ENCODE measurements around the gene ABCC1. TPM values are rescaled to one million over a fixed set of nuclear protein-coding genes. Genes with fewer than 3 reads are reported as not detected.

ABCC1 gene
- total and polyA plus RNA-seq, 2 of the 4 experiments (the other 2 are of a cell fraction): 39.4 to 66.0 TPM

DNA sequence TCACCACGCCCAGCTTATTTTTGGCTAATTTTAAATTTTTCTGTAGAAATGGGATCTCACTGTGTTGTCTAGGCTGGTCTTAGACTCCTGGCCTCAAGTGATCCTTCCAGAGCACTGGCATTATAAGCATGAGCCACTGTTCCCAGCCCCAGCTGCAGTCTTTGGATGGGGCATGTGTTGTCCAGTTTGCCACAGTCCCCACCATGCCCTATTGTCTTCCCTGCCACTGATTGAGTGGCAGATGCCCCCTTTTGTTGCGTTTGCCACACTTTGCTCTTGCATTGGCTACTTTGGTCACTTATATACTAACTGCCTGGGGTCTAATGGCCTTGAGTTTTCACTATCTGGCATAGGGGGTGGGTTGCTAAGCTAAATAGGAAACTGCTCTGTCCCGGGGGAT, 60.8 kb downstream of the ABCC1 start:
- Histone ChIP-seq H3K36me3 (ENCODE audit: control insufficient read depth, insufficient read depth, low read length) (peaks cover 58% of the 10 kb centered on the region), H3K9me3 (ENCODE audit: control insufficient read depth, insufficient read depth, low read length) (no peaks in the 10 kb centered on the region), H3K9me1 (ENCODE audit: insufficient read depth, low read length) (peaks cover 30% of the 10 kb centered on the region), H4K5ac (ENCODE audit: low read depth, low read length) (no peak overlapping the region), H2BK120ac (ENCODE audit: low read depth, low read length) (no peak overlapping the region), H3K56ac (ENCODE audit: extremely low read depth, insufficient read depth, low read length) (no peak overlapping the region), H2BK5ac (ENCODE audit: low read depth, low read length, poor library complexity, severe bottlenecking) (peak overlapping the region; percentile 18), H3K4me3 (ENCODE audit: insufficient read depth, low read depth, low read length) (no peak overlapping the region), H2AK5ac (ENCODE audit: low read depth, low read length) (no peak overlapping the region; the same call in 1 of the 2 replicates), H3K27me3 (ENCODE audit: control insufficient read depth, insufficient read depth, low read length) (no peaks in the 10 kb centered on the region), H2BK15ac (ENCODE audit: low read depth, low read length) (no peak overlapping the region), H3K23ac (ENCODE audit: low read depth, low read length) (no peak overlapping the region), H4K8ac (ENCODE audit: low read depth in 2 of 2, low read length in 2 of 2) (no peak overlapping the region), H3K18ac (ENCODE audit: low read depth, low read length) (no peak overlapping the region), H2AK9ac (replicated peaks; ENCODE audit: low read depth, low read length, poor library complexity) (no peak overlapping the region), H3K79me1 (ENCODE audit: low read depth in 1 of 2, low read length in 2 of 2) (peaks cover 51 to 93% of the 10 kb centered on the region in 2 experiments), H2AFZ (replicated peaks; ENCODE audit: low read length, poor library complexity) (no peak overlapping the region), H3K14ac (replicated peaks; ENCODE audit: low read depth, low read length) (no peak overlapping the region), H3K4me2 (ENCODE audit: low read depth, low read length) (no peak overlapping the region), H3K9ac (ENCODE audit: low read depth, low read length) (no peak overlapping the region), H2BK20ac (ENCODE audit: low read depth, low read length) (no peak overlapping the region), H3K27ac (ENCODE audit: insufficient read depth, low read length) (peak overlapping the region; percentile 30; the same call in 1 of the 2 replicates), H3K4ac (ENCODE audit: low read depth, low read length) (peak overlapping the region; percentile 21; the same call in 1 of the 2 replicates), H4K91ac (ENCODE audit: insufficient read depth, low read depth, low read length) (no peak overlapping the region; the same call in 1 of the 2 replicates), H4K20me1 (ENCODE audit: insufficient read depth, low read length) (0 out of 2 replicates have a peak, but pooled peaks cover 4% of the 10 kb centered on the region), H3K4me1 (ENCODE audit: control insufficient read depth, insufficient read depth, low read length) (peaks cover 24% of the 10 kb centered on the region)
- dilution Hi-C loops (cut with HindIII; ENCODE audit: low sequenced_read_pairs, unreplicated experiment) (no loop called here), intact Hi-C loops (cut with micrococcal nuclease) (no loop called here), in situ Hi-C loops (cut with MboI; ENCODE audit: low sequenced_read_pairs) (loop anchor here (25.0 kb wide), 1 partner anchor 123 kb away; the partner anchor contains the start of gene CEP20)
- POLR2A ChIA-PET (ENCODE audit: unreplicated experiment): interaction anchor here (0.6 kb wide), 1 partner anchor 185 kb away, joined by 4 read pairs; no protein-coding TSS in a partner anchor
- ATAC-seq (ENCODE audit: low read depth) (no peak), DNase-seq (no peak)
- CTCF ChIA-PET: no interaction called here
- TF ChIP-seq, protein P1, sequence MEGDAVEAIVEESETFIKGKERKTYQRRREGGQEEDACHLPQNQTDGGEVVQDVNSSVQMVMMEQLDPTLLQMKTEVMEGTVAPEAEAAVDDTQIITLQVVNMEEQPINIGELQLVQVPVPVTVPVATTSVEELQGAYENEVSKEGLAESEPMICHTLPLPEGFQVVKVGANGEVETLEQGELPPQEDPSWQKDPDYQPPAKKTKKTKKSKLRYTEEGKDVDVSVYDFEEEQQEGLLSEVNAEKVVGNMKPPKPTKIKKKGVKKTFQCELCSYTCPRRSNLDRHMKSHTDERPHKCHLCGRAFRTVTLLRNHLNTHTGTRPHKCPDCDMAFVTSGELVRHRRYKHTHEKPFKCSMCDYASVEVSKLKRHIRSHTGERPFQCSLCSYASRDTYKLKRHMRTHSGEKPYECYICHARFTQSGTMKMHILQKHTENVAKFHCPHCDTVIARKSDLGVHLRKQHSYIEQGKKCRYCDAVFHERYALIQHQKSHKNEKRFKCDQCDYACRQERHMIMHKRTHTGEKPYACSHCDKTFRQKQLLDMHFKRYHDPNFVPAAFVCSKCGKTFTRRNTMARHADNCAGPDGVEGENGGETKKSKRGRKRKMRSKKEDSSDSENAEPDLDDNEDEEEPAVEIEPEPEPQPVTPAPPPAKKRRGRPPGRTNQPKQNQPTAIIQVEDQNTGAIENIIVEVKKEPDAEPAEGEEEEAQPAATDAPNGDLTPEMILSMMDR (conservative IDR thresholded peaks at IDR 0.05; ENCODE audit: low read depth, low read length): no peak
- TF ChIP-seq RFX5 (IDR thresholded peaks at IDR 0.05; ENCODE audit: low read depth, low read length) (no peak), CEBPB (IDR thresholded peaks at IDR 0.05; ENCODE audit: low read depth, low read length) (no peak), POLR2A (IDR thresholded peaks at IDR 0.05; ENCODE audit: low read depth, low read length) (no peak), FOS (IDR thresholded peaks at IDR 0.05; ENCODE audit: low read depth, low read length) (no peak), CHD1 (IDR thresholded peaks at IDR 0.05; ENCODE audit: low read depth, low read length) (no peak), RCOR1 (IDR thresholded peaks at IDR 0.05; ENCODE audit: insufficient replicate concordance, low read length) (no peak), USF2 (IDR thresholded peaks at IDR 0.05; ENCODE audit: low read depth, low read length) (no peak), NFE2L2 (IDR thresholded peaks at IDR 0.05; ENCODE audit: low read depth, low read length) (no peak), MXI1 (IDR thresholded peaks at IDR 0.05; ENCODE audit: borderline replicate concordance, low read depth, low read length) (no peak), SMC3 (IDR thresholded peaks at IDR 0.05; ENCODE audit: low read depth, low read length) (no peak), RAD21 (IDR thresholded peaks at IDR 0.05; ENCODE audit: low read length) (no peak), MAFK (IDR thresholded peaks at IDR 0.05; ENCODE audit: low read depth, low read length) (no peak), BHLHE40 (IDR thresholded peaks at IDR 0.05; ENCODE audit: low read depth, low read length) (no peak), MAZ (IDR thresholded peaks at IDR 0.05; ENCODE audit: borderline replicate concordance, low read depth, low read length) (no peak)
- TF ChIP-seq, protein P2, sequence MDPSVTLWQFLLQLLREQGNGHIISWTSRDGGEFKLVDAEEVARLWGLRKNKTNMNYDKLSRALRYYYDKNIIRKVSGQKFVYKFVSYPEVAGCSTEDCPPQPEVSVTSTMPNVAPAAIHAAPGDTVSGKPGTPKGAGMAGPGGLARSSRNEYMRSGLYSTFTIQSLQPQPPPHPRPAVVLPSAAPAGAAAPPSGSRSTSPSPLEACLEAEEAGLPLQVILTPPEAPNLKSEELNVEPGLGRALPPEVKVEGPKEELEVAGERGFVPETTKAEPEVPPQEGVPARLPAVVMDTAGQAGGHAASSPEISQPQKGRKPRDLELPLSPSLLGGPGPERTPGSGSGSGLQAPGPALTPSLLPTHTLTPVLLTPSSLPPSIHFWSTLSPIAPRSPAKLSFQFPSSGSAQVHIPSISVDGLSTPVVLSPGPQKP (IDR thresholded peaks at IDR 0.05; ENCODE audit: borderline replicate concordance, low read depth, low read length): no peak
- no TSS peak for BruUV-seq (replicated peaks)
- WGBS, 2 experiments (ENCODE audit: extremely low coverage in 2 of 2, insufficient read length in 1 of 2): no CpG with 5 or more reads among the region's 3 CpGs

Data from IMR-90 (cell line).